GM12878 (cell line): ENCODE data around the gene KRT79. TPM values are rescaled to one million over a fixed set of nuclear protein-coding genes. Genes with fewer than 3 reads are reported as not detected.

Experiments used
- ATAC-seq: fragments of 200-7000 bp; cut with Tn5 transposase; 3 replicates; pipeline ENCODE4 v1.9.1; 2020; ENCODE audit warnings: mild to moderate bottlenecking, moderate library complexity
- BruUV-seq: library from RNA; stranded (reverse); fragments of 400-500 nt; replicated peaks from 2 replicates; lab custom pipeline; 2021; lab: Mats Ljungman, UMichigan
- CTCF ChIA-PET: fragments of 300-600 bp; sonication (Branson Sonifier 250); formaldehyde crosslinking; extraction: SDS; loops from one replicate; lab custom pipeline; 2021; ENCODE audit warnings: inconsistent platforms; lab: Yijun Ruan, JAX
- POLR2A ChIA-PET: fragments of 350-600 bp; formaldehyde crosslinking; extraction: SDS; loops from one replicate; lab custom pipeline; 2021; ENCODE audit warnings: inconsistent platforms; lab: Charles Lee
- RAD21 ChIA-PET: fragments of 300-600 bp; sonication (Branson Sonifier 250); formaldehyde crosslinking; loops from one replicate; lab custom pipeline; 2023; ENCODE audit warnings: antibody characterized with exemption; ENCODE audit not compliant: unreplicated experiment; lab: Charles Lee
- SMC1A ChIA-PET: fragments of 300-600 bp; sonication (Branson Sonifier 250); formaldehyde crosslinking; loops from one replicate; lab custom pipeline; 2023; ENCODE audit not compliant: unreplicated experiment, uncharacterized antibody; lab: Charles Lee
- DNase-seq: peaks from one replicate; pipeline ENCODE4 v3.0.0-alpha.2; 2011; ENCODE audit warnings: low read depth, low spot score
- FAIRE-seq: peaks from 3 replicates; lab custom pipeline; 2011; peaks lifted over from hg19 to GRCh38; lab: Jason Lieb, UNC
- H2AFZ ChIP-seq: 2 replicates; pipeline ENCODE4 v1.6.0; 2011; ENCODE audit warnings: low read depth, low read length, control low read depth; ENCODE audit not compliant: control insufficient read depth
- H3K27ac ChIP-seq: 2 replicates; pipeline ENCODE4 v1.5.1; 2011; ENCODE audit warnings: control low read depth; ENCODE audit not compliant: control insufficient read depth, insufficient read depth
- H3K27me3 ChIP-seq, 2 experiments: replicated peaks in 1 of 2; 2 replicates each; pipeline versions ENCODE4 v1.6.0 to v1.6.1; 2011; ENCODE audit warnings: low read length in 1 of 2; ENCODE audit not compliant: control insufficient read depth in 2 of 2, insufficient read depth in 2 of 2
- H3K36me3 ChIP-seq, 2 experiments: 2 replicates each; pipeline ENCODE4 v1.5.1; 2011; ENCODE audit warnings: low read length in 1 of 2; ENCODE audit not compliant: control insufficient read depth in 2 of 2, insufficient read depth in 2 of 2
- H3K4me1 ChIP-seq: 2 replicates; pipeline ENCODE4 v1.6.1; 2011; ENCODE audit warnings: mild to moderate bottlenecking, low read length, moderate library complexity, mixed read lengths; ENCODE audit not compliant: control insufficient read depth, insufficient read depth
- H3K4me2 ChIP-seq: 2 replicates; pipeline ENCODE4 v1.6.0; 2011; ENCODE audit warnings: control low read depth; ENCODE audit not compliant: control insufficient read depth, insufficient read depth
- H3K4me3 ChIP-seq: fragments of 200-600 bp; sonication (generic); 2 replicates; pipeline ENCODE4 v1.5.1; 2016
- H3K79me2 ChIP-seq: 2 replicates; pipeline ENCODE4 v1.6.0; 2011; ENCODE audit warnings: low read length; ENCODE audit not compliant: control insufficient read depth, insufficient read depth
- H3K9ac ChIP-seq: 2 replicates; pipeline ENCODE4 v1.8.0; 2011; ENCODE audit warnings: low read length, control low read depth, mixed read lengths; ENCODE audit not compliant: control insufficient read depth, insufficient read depth
- H3K9me3 ChIP-seq: replicated peaks from 3 replicates; pipeline ENCODE4 v1.5.1; 2011; ENCODE audit warnings: mild to moderate bottlenecking, low read length; ENCODE audit not compliant: control insufficient read depth, insufficient read depth
- H4K20me1 ChIP-seq: 2 replicates; pipeline ENCODE4 v1.6.0; 2011; ENCODE audit not compliant: control insufficient read depth, insufficient read depth
- BHLHE40 ChIP-seq, 2 experiments: fragments of 450-650 bp in 1 of 2; IDR thresholded peaks; 2 replicates each; pipeline ENCODE4 v1.6.1; 2011 to 2017; ENCODE audit warnings: low read depth in 2 of 2, borderline replicate concordance in 1 of 2, improper control_type of control experiment in 1 of 2, low read length in 1 of 2, mild to moderate bottlenecking in 1 of 2
- CBFB ChIP-seq: IDR thresholded peaks from 2 replicates; pipeline ENCODE4 v1.6.1; 2016; ENCODE audit warnings: antibody characterized with exemption, low read depth
- GABPA ChIP-seq: IDR thresholded peaks from 2 replicates; pipeline ENCODE4 v1.6.1; 2014; ENCODE audit warnings: antibody characterized with exemption, low read depth, mild to moderate bottlenecking, inconsistent platforms
- NFYA ChIP-seq: IDR thresholded peaks from 2 replicates; pipeline ENCODE4 v1.6.1; 2011; ENCODE audit warnings: low read depth, mild to moderate bottlenecking, low read length, improper control_type of control experiment, borderline replicate concordance
- NR2F1 ChIP-seq: fragments of 450-650 bp; conservative IDR thresholded peaks from 2 replicates; pipeline ENCODE4 v1.6.1; 2017; ENCODE audit warnings: mild to moderate bottlenecking
- RB1 ChIP-seq: fragments of 450-650 bp; formaldehyde crosslinking; IDR thresholded peaks from 2 replicates; pipeline ENCODE4 v1.6.1; 2017; ENCODE audit warnings: mild to moderate bottlenecking, borderline replicate concordance
- REST ChIP-seq: IDR thresholded peaks from 2 replicates; pipeline ENCODE4 v1.6.1; 2012; ENCODE audit warnings: mild to moderate bottlenecking, low read depth, low read length
- SMC3 ChIP-seq: IDR thresholded peaks from 2 replicates; pipeline ENCODE4 v1.6.1; 2011; ENCODE audit warnings: low read length, improper control_type of control experiment, borderline replicate concordance
- SUZ12 ChIP-seq: fragments of 200-600 bp; sonication (generic); IDR thresholded peaks from one replicate; pipeline ENCODE4 v1.6.1; 2018; ENCODE audit warnings: antibody characterized with exemption, mild to moderate bottlenecking; ENCODE audit not compliant: unreplicated experiment
- WRNIP1 ChIP-seq: IDR thresholded peaks from 2 replicates; pipeline ENCODE4 v1.6.1; 2011; ENCODE audit warnings: low read depth, low read length, improper control_type of control experiment, borderline replicate concordance
- YBX1 ChIP-seq: fragments of 450-650 bp; IDR thresholded peaks from 2 replicates; pipeline ENCODE4 v1.6.1; 2016; ENCODE audit warnings: antibody characterized with exemption
- ZNF384 ChIP-seq: IDR thresholded peaks from 2 replicates; pipeline ENCODE4 v1.6.1; 2012; ENCODE audit warnings: low read depth, mild to moderate bottlenecking, low read length, improper control_type of control experiment, borderline replicate concordance
- WGBS: methylation state at CpG from one replicate; pipeline ENCODE4 v1.1.6; 2016; ENCODE audit warnings: low lambda C conversion rate; ENCODE audit not compliant: insufficient replicate concordance, insufficient coverage; ENCODE audit errors: missing lambda C conversion rate; 5-methylcytosine and 5-hydroxymethylcytosine counted together
- in situ Hi-C: fragments of 300-500 bp; cut with MboI; formaldehyde crosslinking; loops from 9 replicates; pipeline ENCODE4 v1.14.3; 2018; ENCODE audit warnings: mixed read lengths
- intact Hi-C: fragments of 100-400 bp; cut with micrococcal nuclease; formaldehyde crosslinking; loops from one replicate; pipeline ENCODE4 v1.14.2; 2022; ENCODE audit not compliant: unreplicated experiment
- polyA plus RNA-seq, 11 experiments: library from polyadenylated mRNA; depleted of rRNA in 4 of 11; unstranded in 6 of 11; stranded (reverse) in 5 of 11; fragments of >200 nt; fragmentation: Nextera tagmentation in 4 of 11; fragmentation: Illumina TruSeq in 1 of 11; extraction: Ambion mirVana in 4 of 11; extraction: Trizol in 1 of 11; gene quantifications; 1 replicate in 1 of 11; 2 replicates in 10 of 11; pipeline versions ENCODE4 v1.2.1 to v1.2.3, GENCODE V29; 2011 to 2016; ENCODE audit warnings: inconsistent platforms in 2 of 11, missing spikeins in 2 of 11, low read depth in 1 of 11
- total RNA-seq, 4 experiments: library from RNA; depleted of rRNA in 3 of 4; stranded (reverse); fragments of >200 nt in 3 of 4; fragmentation: Illumina TruSeq in 1 of 4; extraction: Trizol in 1 of 4; gene quantifications; 2 replicates each; pipeline versions ENCODE4 v1.2.1 to v1.2.3, GENCODE V29; 2013 to 2021

KRT79 gene
- total and polyA plus RNA-seq, 10 of the 15 experiments (the other 5 are each of a cell fraction or from before 2014, with no cell fraction given) = 0.03 to 0.09 (median 0.07) TPM; not detected in 7

GRCh38 chr12:52796839-52797528, 37.1 kb downstream of the KRT79 start:
- DNase-seq (no peak), ATAC-seq (no peak), FAIRE-seq (no peak)
- Histone ChIP-seq H3K36me3 (no peaks in the 10 kb centered on the region), H3K4me3 (no peak overlapping the region), H3K27ac (no peak overlapping the region), H3K9ac (no peak overlapping the region), H3K4me1 (no peaks in the 10 kb centered on the region), H3K4me2 (no peak overlapping the region), H3K79me2 (no peaks in the 10 kb centered on the region), H2AFZ (no peak overlapping the region), H3K9me3 (no peaks in the 10 kb centered on the region), H3K27me3 (peaks cover 0 to under 1% of the 10 kb centered on the region in 2 experiments; a peak in 1 of 4 replicates), H4K20me1 (no peaks in the 10 kb centered on the region)
- ChIA-PET CTCF (no interaction called here), SMC1A (no interaction called here), RAD21 (no interaction called here), POLR2A (interaction anchor here (0.6 kb wide), 1 partner anchor 8 kb away, joined by 3 read pairs; no protein-coding TSS in a partner anchor)
- TF ChIP-seq REST (no peak), ZNF384 (no peak), RB1 (no peak), SUZ12 (no peak), NFYA (no peak), NR2F1 (no peak), CBFB (no peak), BHLHE40 (IDR thresholded peaks at IDR 0.05; ENCODE audit: borderline replicate concordance in 1 of 2, low read depth in 2 of 2, low read length in 1 of 2) (no peak), YBX1 (no peak), WRNIP1 (no peak), SMC3 (no peak), GABPA (no peak)
- in situ Hi-C loops = no loop called here
- BruUV-seq = no TSS peak
- intact Hi-C loops = no loop called here
- WGBS = 43% methylated on average over 3 of the region's 3 CpGs
